A673 (cell line): ENCODE results near the gene VWC2. TPM values are rescaled to one million over a fixed set of nuclear protein-coding genes. Genes with fewer than 3 reads are reported as not detected.

ENCODE experiments used
- BruUV-seq: library from RNA; stranded (reverse); fragments of 400-500 nt; replicated peaks from 2 replicates; lab custom pipeline; 2021; lab: Mats Ljungman, UMichigan
- CTCF ChIA-PET: fragments of 300-600 bp; sonication (Branson Sonifier 250); formaldehyde crosslinking; loops from one replicate; lab custom pipeline; 2022; ENCODE audit warnings: antibody characterized with exemption; lab: Charles Lee
- POLR2A ChIA-PET: fragments of 300-600 bp; sonication (Branson Sonifier 250); formaldehyde crosslinking; loops from one replicate; lab custom pipeline; 2022; ENCODE audit warnings: antibody characterized with exemption; ENCODE audit not compliant: low non-redundant PET; lab: Charles Lee
- DNase-seq: peaks from one replicate; pipeline ENCODE4 v3.0.0-alpha.2; 2015; ENCODE audit warnings: low spot score
- H3K27ac ChIP-seq: fragments of 200-600 bp; sonication (generic); 2 replicates; pipeline ENCODE4 v1.5.1; 2016; ENCODE audit warnings: mixed run types, low read depth, mild to moderate bottlenecking, mixed read lengths, antibody characterized with exemption, low read length; ENCODE audit not compliant: poor library complexity, severe bottlenecking
- H3K27me3 ChIP-seq: fragments of 200-600 bp; sonication (generic); replicated peaks from 2 replicates; pipeline ENCODE4 v1.6.1; 2017; ENCODE audit warnings: mixed run types, low read depth, mild to moderate bottlenecking, mixed read lengths, antibody characterized with exemption, low read length; ENCODE audit not compliant: insufficient read depth, poor library complexity
- H3K36me3 ChIP-seq: fragments of 200-600 bp; sonication (generic); 2 replicates; pipeline ENCODE4 v1.6.1; 2016; ENCODE audit warnings: mixed run types, mild to moderate bottlenecking, mixed read lengths, antibody characterized with exemption, low read length; ENCODE audit not compliant: insufficient read depth, poor library complexity, severe bottlenecking
- H3K4me1 ChIP-seq: fragments of 200-600 bp; sonication (generic); 2 replicates; pipeline ENCODE4 v1.6.1; 2017; ENCODE audit warnings: mixed run types, mild to moderate bottlenecking, mixed read lengths, antibody characterized with exemption, low read length; ENCODE audit not compliant: insufficient read depth, poor library complexity, severe bottlenecking
- H3K4me3 ChIP-seq: fragments of 200-600 bp; sonication (generic); 2 replicates; pipeline ENCODE4 v1.5.1; 2016; ENCODE audit warnings: low read depth, mixed run types, mild to moderate bottlenecking, mixed read lengths, low read length; ENCODE audit not compliant: poor library complexity, severe bottlenecking
- H3K9me3 ChIP-seq: fragments of 200-600 bp; sonication (generic); 2 replicates; pipeline ENCODE4 v1.6.1; 2016; ENCODE audit warnings: mixed run types, low read depth, mild to moderate bottlenecking, mixed read lengths, antibody characterized with exemption, low read length; ENCODE audit not compliant: poor library complexity, severe bottlenecking
- CTCF ChIP-seq: fragments of 300-800, 200-600 bp; sonication (generic); conservative IDR thresholded peaks from 2 replicates; pipeline ENCODE4 v1.5.1; 2017; ENCODE audit warnings: low read depth, mild to moderate bottlenecking, antibody characterized with exemption, low read length, moderate library complexity, mixed read lengths
- EZH2 ChIP-seq: fragments of 200-600 bp; sonication (generic); IDR thresholded peaks from 2 replicates; pipeline ENCODE4 v1.6.1; 2017; ENCODE audit warnings: borderline replicate concordance, low read depth, mild to moderate bottlenecking, mixed read lengths, antibody characterized with exemption, low read length; ENCODE audit not compliant: poor library complexity, severe bottlenecking
- intact Hi-C: fragments of 100-400 bp; cut with micrococcal nuclease; formaldehyde crosslinking; loops from one replicate; pipeline ENCODE4 v1.10.0; 2022; ENCODE audit not compliant: unreplicated experiment
- total RNA-seq: library from RNA; stranded (reverse); gene quantifications from 2 replicates; pipeline ENCODE4 v1.2.3, GENCODE V29; 2021

Gene VWC2
- total RNA-seq, 1 experiment from 2014 or later, result not detected

GRCh38 chr7:49783446-49783845 is 10.0 kb downstream of the VWC2 start:
- H3K4me3 ChIP-seq, result no peak overlapping the region
- no peak for TF ChIP-seq CTCF
- TF ChIP-seq EZH2, result no peak
- BruUV-seq, result no TSS peak
- peaks cover 5% of the 10 kb centered on the region for H3K9me3 ChIP-seq
- POLR2A ChIA-PET, result no interaction called here
- no peak for DNase-seq
- no peaks in the 10 kb centered on the region for H3K27me3 ChIP-seq
- intact Hi-C loops, result no loop called here
- CTCF ChIA-PET, result no interaction called here
- H3K27ac ChIP-seq, result no peak overlapping the region
- H3K4me1 ChIP-seq, result no peaks in the 10 kb centered on the region
- H3K36me3 ChIP-seq, result no peaks in the 10 kb centered on the region

- no peak for TF ChIP-seq CTCF
- no peak for TF ChIP-seq EZH2
- Histone ChIP-seq H3K4me3 (no peak overlapping the region), H3K4me1 (no peaks in the 10 kb centered on the region), H3K27me3 (no peaks in the 10 kb centered on the region), H3K36me3 (no peaks in the 10 kb centered on the region), H3K27ac (no peak overlapping the region), H3K9me3 (no peaks in the 10 kb centered on the region)
- CTCF ChIA-PET, result no interaction called here
- DNase-seq, result no peak
- intact Hi-C loops, result no loop called here
- POLR2A ChIA-PET, result no interaction called here
- no TSS peak for BruUV-seq
Measured at GRCh38 chr7:49787980-49788379, 14.5 kb downstream of the VWC2 start.

- H3K27me3 ChIP-seq, result no peaks in the 10 kb centered on the region
- no peaks in the 10 kb centered on the region for H3K9me3 ChIP-seq
- H3K36me3 ChIP-seq, result no peaks in the 10 kb centered on the region
- no peaks in the 10 kb centered on the region for H3K4me1 ChIP-seq
- no peak for DNase-seq
- intact Hi-C loops, result no loop called here
- CTCF ChIA-PET, result no interaction called here
- BruUV-seq, result no TSS peak
- no peak overlapping the region for H3K4me3 ChIP-seq
- POLR2A ChIA-PET, result no interaction called here
- H3K27ac ChIP-seq, result no peak overlapping the region
- TF ChIP-seq CTCF (no peak), EZH2 (no peak)
Measured at GRCh38 chr7:49788455-49789059, 15.1 kb downstream of the VWC2 start.
